Measurements from ENCODE around the gene DPH2. TPM values are rescaled to one million over a fixed set of nuclear protein-coding genes. Genes with fewer than 3 reads are reported as not detected.

DPH2 gene
- total and polyA plus RNA-seq, 10 of the 15 experiments (the other 5 are each of a cell fraction or from before 2014, with no cell fraction given): 13.1 to 82.9 (median 52.0) TPM

DNA sequence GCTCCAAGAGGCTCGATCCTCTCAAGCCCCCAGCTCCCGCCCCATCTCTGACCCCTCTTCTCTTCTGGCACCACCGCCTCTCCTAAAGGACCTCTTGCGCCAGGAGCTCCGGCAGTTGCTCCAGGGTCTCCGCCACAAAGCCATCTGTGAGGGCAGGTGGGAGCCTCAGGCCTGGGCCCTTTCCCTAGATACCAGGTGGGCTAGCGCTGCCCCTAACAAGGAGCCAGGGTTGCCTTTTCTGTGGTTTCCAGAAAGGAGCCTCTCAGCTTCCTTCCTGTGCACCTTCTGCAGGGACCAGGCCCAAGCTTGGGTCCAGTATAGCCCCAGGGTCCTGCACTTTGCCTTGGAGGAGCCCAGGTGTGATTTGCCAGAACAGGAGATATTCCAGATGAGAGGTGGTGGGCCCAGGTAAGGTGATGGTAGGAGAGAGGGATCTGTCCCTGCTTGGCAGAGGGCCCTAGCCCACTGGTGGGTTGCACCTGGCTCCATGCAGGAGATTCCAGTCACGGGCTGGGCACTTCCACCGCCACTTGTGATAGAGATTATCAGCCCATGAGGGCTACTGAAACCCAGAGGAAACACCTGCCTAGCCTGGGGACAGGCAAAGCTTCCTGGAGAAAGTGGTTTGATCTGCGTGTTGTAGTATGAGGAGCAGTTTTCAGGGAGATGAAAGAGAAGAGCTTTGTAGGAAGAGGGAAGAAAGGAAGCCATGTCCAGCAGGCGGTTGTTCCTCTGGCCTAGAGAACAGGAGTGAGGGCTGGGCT is 22.6 kb downstream of the DPH2 start (continued):
- TF ChIP-seq POLR2AphosphoS5 (IDR thresholded peaks at IDR 0.05; ENCODE audit: low read length): no peak
- TF ChIP-seq IRF4 (IDR thresholded peaks at IDR 0.05; ENCODE audit: low read depth, low read length): no peak
- TF ChIP-seq IKZF1 (conservative IDR thresholded peaks at IDR 0.05): no peak

DNA sequence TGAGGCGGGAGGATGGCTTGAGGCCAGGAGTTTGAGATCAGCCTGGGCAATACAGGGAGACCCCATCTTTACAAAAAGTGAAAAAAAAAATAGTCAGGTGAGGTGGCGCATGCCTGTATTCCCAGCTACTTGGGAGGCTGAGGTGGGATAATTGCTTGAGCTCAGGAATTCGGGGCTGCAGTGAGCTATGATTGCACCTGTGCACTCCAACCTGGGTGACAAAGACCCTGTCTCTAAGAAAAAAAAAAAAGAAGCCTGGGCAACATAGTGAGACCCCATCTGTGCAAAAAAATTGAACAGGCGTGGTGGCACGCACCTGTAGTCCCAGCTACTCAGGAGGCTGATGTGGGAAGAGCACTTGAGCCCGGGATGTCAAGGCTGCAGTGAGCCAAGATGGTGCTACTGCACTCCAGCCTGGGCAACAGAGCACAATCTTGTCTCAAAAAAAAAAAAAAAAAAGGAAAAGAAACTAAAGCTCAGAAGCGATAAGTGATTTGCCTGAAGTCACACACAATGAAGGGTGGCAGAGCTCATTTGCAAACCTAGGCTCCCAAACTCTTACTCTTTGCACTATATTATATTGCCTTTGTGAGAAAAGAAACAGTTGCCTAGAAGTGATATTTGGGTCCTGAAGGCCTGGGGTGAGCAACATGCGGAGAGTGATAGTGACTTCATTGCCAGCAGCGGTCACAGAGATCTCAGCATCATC is 23.6 kb downstream of the DPH2 start:
- Histone ChIP-seq H3K27me3 (replicated peaks in 1 of 2; ENCODE audit: control insufficient read depth in 2 of 2, insufficient read depth in 2 of 2, low read length in 1 of 2) (no peaks in the 10 kb centered on the region), H3K79me2 (ENCODE audit: control insufficient read depth, insufficient read depth, low read length) (no peaks in the 10 kb centered on the region), H2AFZ (ENCODE audit: control insufficient read depth, low read depth, low read length) (no peak overlapping the region), H3K4me2 (ENCODE audit: control insufficient read depth, insufficient read depth) (no peak overlapping the region), H3K9me3 (replicated peaks; ENCODE audit: control insufficient read depth, insufficient read depth, low read length) (no peaks in the 10 kb centered on the region), H3K4me3 (no peak overlapping the region), H4K20me1 (ENCODE audit: control insufficient read depth, insufficient read depth) (no peaks in the 10 kb centered on the region), H3K36me3 (ENCODE audit: control insufficient read depth in 2 of 2, insufficient read depth in 2 of 2, low read length in 1 of 2) (no peaks in the 10 kb centered on the region), H3K27ac (ENCODE audit: control insufficient read depth, insufficient read depth) (no peak overlapping the region), H3K4me1 (ENCODE audit: control insufficient read depth, insufficient read depth, low read length) (peaks cover 17% of the 10 kb centered on the region), H3K9ac (ENCODE audit: control insufficient read depth, insufficient read depth, low read length) (no peak overlapping the region)
- in situ Hi-C loops (cut with MboI): no loop called here
- ChIA-PET POLR2A (interaction anchor here (0.5 to 1.6 kb wide), 7 partner anchors 13 to 820 kb away, joined by 3 to 5 read pairs (median 3); no protein-coding TSS in a partner anchor), RAD21 (ENCODE audit: unreplicated experiment) (interaction anchor here (0.6 to 1.8 kb wide), 4 partner anchors 42 to 230 kb away, joined by 3 to 7 read pairs (median 4); no protein-coding TSS in a partner anchor), CTCF (interaction anchor here (0.6 to 4.6 kb wide), 11 partner anchors 9 to 230 kb away, joined by 3 to 25 read pairs (median 5); partner anchors contain the start of genes ATP6V0B and IPO13), SMC1A (ENCODE audit: uncharacterized antibody, unreplicated experiment) (interaction anchor here (0.6 to 2.4 kb wide), 10 partner anchors 12 to 951 kb away, joined by 3 to 8 read pairs (median 4); partner anchors contain the start of genes IPO13 and KDM4A)
- no peak for DNase-seq (ENCODE audit: low read depth, low spot score)
- peak; percentile 38 for FAIRE-seq
- intact Hi-C loops (cut with micrococcal nuclease; ENCODE audit: unreplicated experiment): loop anchor here (5.0 kb wide), 1 partner anchor 39 kb away; the partner anchor contains the start of gene SLC6A9
- no peak for ATAC-seq
- 52% methylated on average over 9 of the region's 9 CpGs for WGBS (ENCODE audit: insufficient coverage, insufficient replicate concordance, low lambda C conversion rate, missing lambda C conversion rate)
- BruUV-seq (replicated peaks): no TSS peak
- TF ChIP-seq, protein P1, sequence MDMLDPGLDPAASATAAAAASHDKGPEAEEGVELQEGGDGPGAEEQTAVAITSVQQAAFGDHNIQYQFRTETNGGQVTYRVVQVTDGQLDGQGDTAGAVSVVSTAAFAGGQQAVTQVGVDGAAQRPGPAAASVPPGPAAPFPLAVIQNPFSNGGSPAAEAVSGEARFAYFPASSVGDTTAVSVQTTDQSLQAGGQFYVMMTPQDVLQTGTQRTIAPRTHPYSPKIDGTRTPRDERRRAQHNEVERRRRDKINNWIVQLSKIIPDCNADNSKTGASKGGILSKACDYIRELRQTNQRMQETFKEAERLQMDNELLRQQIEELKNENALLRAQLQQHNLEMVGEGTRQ (IDR thresholded peaks at IDR 0.05; ENCODE audit: borderline replicate concordance, low read depth, low read length): no peak
- no peak for TF ChIP-seq CEBPB (IDR thresholded peaks at IDR 0.05; ENCODE audit: borderline replicate concordance in 1 of 2, low read depth in 2 of 2, low read length in 2 of 2)
- no peak for TF ChIP-seq FOS (IDR thresholded peaks at IDR 0.05; ENCODE audit: borderline replicate concordance, extremely low read depth, insufficient read length)
- no peak for TF ChIP-seq MEF2A (IDR thresholded peaks at IDR 0.05; ENCODE audit: insufficient read depth, low read depth, low read length)
- no peak for TF ChIP-seq NBN (IDR thresholded peaks at IDR 0.05)
- no peak for TF ChIP-seq STAT1 (conservative IDR thresholded peaks at IDR 0.05)
- no peak for TF ChIP-seq SUZ12 (IDR thresholded peaks at IDR 0.05; ENCODE audit: unreplicated experiment)
- no peak for TF ChIP-seq KDM1A (IDR thresholded peaks at IDR 0.05; ENCODE audit: borderline replicate concordance)
- no peak for TF ChIP-seq JUNB (IDR thresholded peaks at IDR 0.05)
- no peak for TF ChIP-seq BRCA1 (IDR thresholded peaks at IDR 0.05; ENCODE audit: low read depth, low read length)
- TF ChIP-seq MYB (IDR thresholded peaks at IDR 0.05; ENCODE audit: borderline replicate concordance, low read depth, low read length): no peak
- TF ChIP-seq RAD51 (IDR thresholded peaks at IDR 0.05): no peak
- no peak for TF ChIP-seq NR2C2 (IDR thresholded peaks at IDR 0.05; ENCODE audit: borderline replicate concordance, control insufficient read depth, insufficient read length, low read depth)
- TF ChIP-seq, protein P2, sequence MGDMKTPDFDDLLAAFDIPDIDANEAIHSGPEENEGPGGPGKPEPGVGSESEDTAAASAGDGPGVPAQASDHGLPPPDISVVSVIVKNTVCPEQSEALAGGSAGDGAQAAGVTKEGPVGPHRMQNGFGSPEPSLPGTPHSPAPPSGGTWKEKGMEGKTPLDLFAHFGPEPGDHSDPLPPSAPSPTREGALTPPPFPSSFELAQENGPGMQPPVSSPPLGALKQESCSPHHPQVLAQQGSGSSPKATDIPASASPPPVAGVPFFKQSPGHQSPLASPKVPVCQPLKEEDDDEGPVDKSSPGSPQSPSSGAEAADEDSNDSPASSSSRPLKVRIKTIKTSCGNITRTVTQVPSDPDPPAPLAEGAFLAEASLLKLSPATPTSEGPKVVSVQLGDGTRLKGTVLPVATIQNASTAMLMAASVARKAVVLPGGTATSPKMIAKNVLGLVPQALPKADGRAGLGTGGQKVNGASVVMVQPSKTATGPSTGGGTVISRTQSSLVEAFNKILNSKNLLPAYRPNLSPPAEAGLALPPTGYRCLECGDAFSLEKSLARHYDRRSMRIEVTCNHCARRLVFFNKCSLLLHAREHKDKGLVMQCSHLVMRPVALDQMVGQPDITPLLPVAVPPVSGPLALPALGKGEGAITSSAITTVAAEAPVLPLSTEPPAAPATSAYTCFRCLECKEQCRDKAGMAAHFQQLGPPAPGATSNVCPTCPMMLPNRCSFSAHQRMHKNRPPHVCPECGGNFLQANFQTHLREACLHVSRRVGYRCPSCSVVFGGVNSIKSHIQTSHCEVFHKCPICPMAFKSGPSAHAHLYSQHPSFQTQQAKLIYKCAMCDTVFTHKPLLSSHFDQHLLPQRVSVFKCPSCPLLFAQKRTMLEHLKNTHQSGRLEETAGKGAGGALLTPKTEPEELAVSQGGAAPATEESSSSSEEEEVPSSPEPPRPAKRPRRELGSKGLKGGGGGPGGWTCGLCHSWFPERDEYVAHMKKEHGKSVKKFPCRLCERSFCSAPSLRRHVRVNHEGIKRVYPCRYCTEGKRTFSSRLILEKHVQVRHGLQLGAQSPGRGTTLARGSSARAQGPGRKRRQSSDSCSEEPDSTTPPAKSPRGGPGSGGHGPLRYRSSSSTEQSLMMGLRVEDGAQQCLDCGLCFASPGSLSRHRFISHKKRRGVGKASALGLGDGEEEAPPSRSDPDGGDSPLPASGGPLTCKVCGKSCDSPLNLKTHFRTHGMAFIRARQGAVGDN (IDR thresholded peaks at IDR 0.05): no peak

All from GM12878 (cell line).